ENCODE measurements around the gene LRP1B.
"Not testable (repeated sequence)": the region's sequence is repeated elsewhere in the genome, so short reads cannot be mapped to it uniquely, and the experiment has no call there.

LRP1B gene

GRCh38 chr2:141306368-141306767, 824.4 kb downstream of the LRP1B start:
- DNase-seq (ENCODE audit: low read depth): no peak

GRCh38 chr2:141301551-141301950, 829.3 kb downstream of the LRP1B start:
- no peak for DNase-seq (ENCODE audit: low read depth)

GRCh38 chr2:141280037-141280436, 850.8 kb downstream of the LRP1B start:
- no peak for DNase-seq (ENCODE audit: low read depth)

GRCh38 chr2:141271346-141271745, 859.5 kb downstream of the LRP1B start:
- peak; percentile 29 for DNase-seq (ENCODE audit: low read depth)

- DNase-seq (ENCODE audit: low read depth): no peak
These were observed 866.0 kb downstream of the LRP1B start for GRCh38 chr2:141264848-141265247.

- DNase-seq (ENCODE audit: low read depth): no peak
These were observed 869.9 kb downstream of the LRP1B start for GRCh38 chr2:141260911-141261310.

- no peak for DNase-seq (ENCODE audit: low read depth)
These were observed 871.1 kb downstream of the LRP1B start for GRCh38 chr2:141259683-141260082.

- DNase-seq (ENCODE audit: low read depth): no peak
These were observed 888.8 kb downstream of the LRP1B start for GRCh38 chr2:141242008-141242407.

GRCh38 chr2:141226560-141226959, 904.3 kb downstream of the LRP1B start:
- DNase-seq (ENCODE audit: low read depth): no peak

- no peak for DNase-seq (ENCODE audit: low read depth)
These were observed 923.8 kb downstream of the LRP1B start for GRCh38 chr2:141207036-141207385.

GRCh38 chr2:141201016-141201565, 929.7 kb downstream of the LRP1B start:
- peak; percentile 68 for DNase-seq (ENCODE audit: low read depth)

GRCh38 chr2:141200191-141200590, 930.6 kb downstream of the LRP1B start:
- peak; percentile 78 for DNase-seq (ENCODE audit: low read depth)

GRCh38 chr2:141199711-141200110, 931.1 kb downstream of the LRP1B start:
- peak; percentile 84 for DNase-seq (ENCODE audit: low read depth)

- DNase-seq (ENCODE audit: low read depth): peak; percentile 21
These were observed 935.7 kb downstream of the LRP1B start for GRCh38 chr2:141195087-141195486.

- DNase-seq (ENCODE audit: low read depth): no peak
These were observed 943.8 kb downstream of the LRP1B start for GRCh38 chr2:141187075-141187439.

- DNase-seq (ENCODE audit: low read depth): peak; percentile 19
These were observed 944.3 kb downstream of the LRP1B start for GRCh38 chr2:141186413-141187074.

- no peak for DNase-seq (ENCODE audit: low read depth)
These were observed 948.6 kb downstream of the LRP1B start for GRCh38 chr2:141182246-141182645.

- not testable (repeated sequence) for DNase-seq (ENCODE audit: low read depth)
These were observed 961.7 kb downstream of the LRP1B start for GRCh38 chr2:141169117-141169516.

- peak; percentile 23 for DNase-seq (ENCODE audit: low read depth)
These were observed 968.5 kb downstream of the LRP1B start for GRCh38 chr2:141162314-141162713.

GRCh38 chr2:141151611-141152286, 979.1 kb downstream of the LRP1B start:
- no peak for DNase-seq (ENCODE audit: low read depth)

GRCh38 chr2:141142025-141142424, 988.8 kb downstream of the LRP1B start:
- no peak for DNase-seq (ENCODE audit: low read depth)

- DNase-seq (ENCODE audit: low read depth): peak; percentile 15
These were observed 993.6 kb downstream of the LRP1B start for GRCh38 chr2:141137122-141137693.

GRCh38 chr2:141133883-141134282, 996.9 kb downstream of the LRP1B start:
- DNase-seq (ENCODE audit: low read depth): peak; percentile 6

Measured in amniotic epithelial cell (primary cell).